ENCODE results near the gene AIFM2. TPM values are rescaled to one million over a fixed set of nuclear protein-coding genes. Genes with fewer than 3 reads are reported as not detected.

Gene AIFM2
- total and polyA plus RNA-seq, 11 donors: 12.9 to 31.8 (median 18.1) TPM

- ATAC-seq: no peak
- no peak for TF ChIP-seq CTCF (IDR thresholded peaks at IDR 0.05)
- TF ChIP-seq POLR2A (IDR thresholded peaks at IDR 0.05): no peak
- 88 to 96% (median 92%) methylated on average over 3 of the region's 3 CpGs for WGBS, 4 donors
- Histone ChIP-seq H3K36me3 (no peaks in the 10 kb centered on the region), H3K9me3 (peaks cover 0 to 11% (median 2%) of the 10 kb centered on the region in 12 donors), H3K27me3 (no peaks in the 10 kb centered on the region), H3K4me3 (no peak overlapping the region), H3K4me1 (peaks cover 0 to 22% (median 0%) of the 10 kb centered on the region in 12 donors), H3K27ac (no peak overlapping the region)
- intact Hi-C loops (cut with DNase I): no loop called here
- no peak for DNase-seq
Observed at GRCh38 chr10:70175516-70175915, 42.9 kb upstream of the AIFM2 start.

GRCh38 chr10:70174058-70174741, 41.6 kb upstream of the AIFM2 start:
- H3K27ac ChIP-seq: peak overlapping the region in 1 of 12 donors; percentile 81
- H3K36me3 ChIP-seq: no peaks in the 10 kb centered on the region
- H3K27me3 ChIP-seq: no peaks in the 10 kb centered on the region
- DNase-seq (peak in 1 of 5 donors; percentile 28), ATAC-seq (no peak)
- no peak for TF ChIP-seq CTCF (IDR thresholded peaks at IDR 0.05)
- no peak for TF ChIP-seq POLR2A (IDR thresholded peaks at IDR 0.05)
- H3K9me3 ChIP-seq: peaks cover 0 to 3% (median 0%) of the 10 kb centered on the region in 12 donors
- H3K4me3 ChIP-seq: no peak overlapping the region
- intact Hi-C loops (cut with DNase I): no loop called here
- 35 to 64% (median 58%) methylated on average over 4 of the region's 4 CpGs for WGBS, 4 donors
- peaks cover 0 to 26% (median 4%) of the 10 kb centered on the region in 12 donors for H3K4me1 ChIP-seq

GRCh38 chr10:70169649-70170364, 37.2 kb upstream of the AIFM2 start:
- Histone ChIP-seq H3K4me1 (peaks cover 0 to 67% (median 31%) of the 10 kb centered on the region in 12 donors), H3K4me3 (peak overlapping the region; percentile 68 to 98 (median 84)), H3K9me3 (no peaks in the 10 kb centered on the region), H3K27ac (peak overlapping the region; percentile 83 to 95 (median 92)), H3K36me3 (peaks cover 0 to 22% (median 8%) of the 10 kb centered on the region in 9 donors), H3K27me3 (no peaks in the 10 kb centered on the region)
- TF ChIP-seq POLR2A (IDR thresholded peaks at IDR 0.05) (no peak), CTCF (IDR thresholded peaks at IDR 0.05) (no peak)
- ATAC-seq (peak; percentile 12 to 53 (median 46)), DNase-seq (peak in 1 of 5 donors; percentile 12)
- intact Hi-C loops (cut with DNase I): loop anchor here in 1 of 10 donors (1.0 kb wide), 1 partner anchor 24 kb away; the partner anchor contains the start of gene TYSND1
- WGBS, 4 donors: 1% methylated on average over 26 to 40 of the region's 40 CpGs

GRCh38 chr10:70169011-70169410, 36.4 kb upstream of the AIFM2 start:
- H3K4me3 ChIP-seq: peak overlapping the region in 11 of 12 donors; percentile 68 to 98 (median 83)
- intact Hi-C loops (cut with DNase I): no loop called here
- 35 to 42% (median 39%) methylated on average over 2 of the region's 2 CpGs for WGBS, 4 donors
- H3K36me3 ChIP-seq: peaks cover 0 to 22% (median 8%) of the 10 kb centered on the region in 9 donors
- TF ChIP-seq POLR2A (IDR thresholded peaks at IDR 0.05): no peak
- no peak for TF ChIP-seq CTCF (IDR thresholded peaks at IDR 0.05)
- DNase-seq (no peak), ATAC-seq (no peak)
- peak overlapping the region in 1 of 12 donors; percentile 95 for H3K27ac ChIP-seq
- no peaks in the 10 kb centered on the region for H3K9me3 ChIP-seq
- H3K27me3 ChIP-seq: no peaks in the 10 kb centered on the region
- peaks cover 0 to 69% (median 37%) of the 10 kb centered on the region in 12 donors for H3K4me1 ChIP-seq

All from heart left ventricle (tissue), 16 donors.